Right cardiac atrium (tissue), 5 donors: ENCODE results near the gene IGFL4. TPM values are rescaled to one million over a fixed set of nuclear protein-coding genes. Genes with fewer than 3 reads are reported as not detected.

ENCODE experiments used
- ATAC-seq, 2 donors: fragments of 200-7000 bp; cut with Tn5 transposase; one replicate each; pipeline versions ENCODE4 v1.8.0 to v1.9.1; 2020; ENCODE audit warnings: moderate library complexity in 2 of 2, mild to moderate bottlenecking in 1 of 2
- DNase-seq, 3 donors: peaks; one replicate each; pipeline ENCODE4 v3.0.0-alpha.2; 2020
- H3K27ac ChIP-seq: one replicate; pipeline ENCODE4 v1.5.1; 2013; ENCODE audit warnings: mild to moderate bottlenecking, low read length, control low read depth, moderate library complexity
- H3K27me3 ChIP-seq: one replicate; pipeline ENCODE4 v1.6.1; 2013; ENCODE audit not compliant: control insufficient read depth, insufficient read depth
- H3K4me1 ChIP-seq: one replicate; pipeline ENCODE4 v1.6.1; 2013; ENCODE audit warnings: low read length; ENCODE audit not compliant: control insufficient read depth, insufficient read depth
- H3K4me3 ChIP-seq: one replicate; pipeline ENCODE4 v1.5.1; 2013; ENCODE audit warnings: low read length, control low read depth
- H3K9me3 ChIP-seq: one replicate; pipeline ENCODE4 v1.6.1; 2013; ENCODE audit warnings: low read length; ENCODE audit not compliant: control insufficient read depth
- WGBS: extraction: QIAGEN DNeasy Blood & Tissue Kit; methylation state at CpG from one replicate; pipeline ENCODE4 v1.1.7; 2013; 5-methylcytosine and 5-hydroxymethylcytosine counted together
- intact Hi-C, 4 donors: fragments of 100-400 bp; cut with DNase I; formaldehyde crosslinking; loops; one replicate each; pipeline versions ENCODE4 v1.11.0 to v1.14.0; 2022 to 2023
- polyA plus RNA-seq: library from polyadenylated mRNA; stranded (reverse); fragments of 200-250 nt; gene quantifications from one replicate; pipeline ENCODE4 v1.2.3, GENCODE V29; 2013
- total RNA-seq, 4 donors: library from RNA; stranded (reverse); fragmentation: NEBNext Ultra II Directional; extraction: Animal tissue kit (Norgen Biotek cat#: 25700); gene quantifications; one replicate each; pipeline ENCODE4 v1.2.1, GENCODE V29; 2021
- donor health status: healthy with polysubstance abuse.
- donor health status: DM: no; HTN: yes; CAD: no.
- donor health status: DM: no; HTN: no; CAD: no.
- donor health status: DM: no; HTN: yes; CAD: no; lungs with severe emphysema.
- donor health status: DM: yes; HTN: yes; CAD: no.

Gene IGFL4
- total and polyA plus RNA-seq, 5 donors, result not detected

GRCh38 chr19:46077815-46078167 is 37.0 kb upstream of the IGFL4 start:
- intact Hi-C loops, result loop anchor here in 3 of 4 donors (2.0 to 5.0 kb wide), 3 partner anchors 50 to 185 kb away; no protein-coding TSS in a partner anchor

GRCh38 chr19:46076951-46077814 is 36.4 kb upstream of the IGFL4 start:
- intact Hi-C loops, result loop anchor here in 2 of 4 donors (5.0 kb wide), 2 partner anchors 50 to 185 kb away; no protein-coding TSS in a partner anchor
- Histone ChIP-seq H3K27ac (no peak overlapping the region), H3K4me1 (no peaks in the 10 kb centered on the region), H3K4me3 (no peak overlapping the region), H3K27me3 (peaks cover 4% of the 10 kb centered on the region), H3K9me3 (no peaks in the 10 kb centered on the region)
- DNase-seq (peak in 1 of 3 donors; percentile 22), ATAC-seq (peak; percentile 73 to 86)
- WGBS, result 2% methylated on average over 50 of the region's 50 CpGs

More at GRCh38 chr19:46077815-46078167, 37.0 kb upstream of the IGFL4 start:
- Histone ChIP-seq H3K4me3 (no peak overlapping the region), H3K9me3 (no peaks in the 10 kb centered on the region), H3K27ac (no peak overlapping the region), H3K27me3 (peaks cover under 1% of the 10 kb centered on the region), H3K4me1 (no peaks in the 10 kb centered on the region)
- ATAC-seq (no peak), DNase-seq (no peak)
- 22% methylated on average over 6 of the region's 6 CpGs for WGBS

GRCh38 chr19:46076031-46076880 is 35.5 kb upstream of the IGFL4 start:
- no peaks in the 10 kb centered on the region for H3K9me3 ChIP-seq
- no peak overlapping the region for H3K27ac ChIP-seq
- no peak overlapping the region for H3K4me3 ChIP-seq
- H3K27me3 ChIP-seq, result peaks cover 4% of the 10 kb centered on the region
- ATAC-seq (no peak), DNase-seq (no peak)
- intact Hi-C loops, result loop anchor here in 2 of 4 donors (5.0 kb wide), 2 partner anchors 49 to 186 kb away; no protein-coding TSS in a partner anchor
- 39% methylated on average over 9 of the region's 9 CpGs for WGBS
- no peaks in the 10 kb centered on the region for H3K4me1 ChIP-seq

GRCh38 chr19:46073268-46073922 is 32.6 kb upstream of the IGFL4 start:
- H3K27me3 ChIP-seq, result peaks cover 7% of the 10 kb centered on the region
- WGBS, result 76% methylated on average over 3 of the region's 3 CpGs

GRCh38 chr19:46069806-46070341 is 29.1 kb upstream of the IGFL4 start:
- intact Hi-C loops, result no loop called here
- H3K4me3 ChIP-seq, result no peak overlapping the region
- H3K9me3 ChIP-seq, result no peaks in the 10 kb centered on the region
- no peak overlapping the region for H3K27ac ChIP-seq
- ATAC-seq (no peak), DNase-seq (no peak)
- 31% methylated on average over 6 of the region's 6 CpGs for WGBS
- no peaks in the 10 kb centered on the region for H3K4me1 ChIP-seq
- H3K27me3 ChIP-seq, result peaks cover 7% of the 10 kb centered on the region

More at GRCh38 chr19:46073268-46073922, 32.6 kb upstream of the IGFL4 start:
- no peak overlapping the region for H3K4me3 ChIP-seq
- ATAC-seq (no peak), DNase-seq (no peak)
- intact Hi-C loops, result no loop called here
- H3K27ac ChIP-seq, result no peak overlapping the region
- no peaks in the 10 kb centered on the region for H3K9me3 ChIP-seq
- H3K4me1 ChIP-seq, result no peaks in the 10 kb centered on the region

GRCh38 chr19:46068345-46069258 is 27.8 kb upstream of the IGFL4 start:
- no peak for ATAC-seq
- intact Hi-C loops, result no loop called here
- H3K27ac ChIP-seq, result no peak overlapping the region
- 70% methylated on average over 12 of the region's 12 CpGs for WGBS
- H3K9me3 ChIP-seq, result no peaks in the 10 kb centered on the region
- H3K27me3 ChIP-seq, result peaks cover 7% of the 10 kb centered on the region
- no peaks in the 10 kb centered on the region for H3K4me1 ChIP-seq
- DNase-seq, result no peak
- H3K4me3 ChIP-seq, result no peak overlapping the region

- no peak for ATAC-seq
- Histone ChIP-seq H3K4me3 (no peak overlapping the region), H3K27me3 (peaks cover 6% of the 10 kb centered on the region), H3K27ac (no peak overlapping the region), H3K9me3 (no peaks in the 10 kb centered on the region), H3K4me1 (no peaks in the 10 kb centered on the region)
- DNase-seq, result no peak
- intact Hi-C loops, result no loop called here
- 91% methylated on average over 1 of the region's 1 CpG for WGBS
Observed at GRCh38 chr19:46067691-46068090, 26.9 kb upstream of the IGFL4 start.

GRCh38 chr19:46066471-46066870 is 25.7 kb upstream of the IGFL4 start:
- intact Hi-C loops, result no loop called here
- H3K27me3 ChIP-seq, result peaks cover 3% of the 10 kb centered on the region
- no peak for DNase-seq
- 71% methylated on average over 1 of the region's 1 CpG for WGBS
- H3K4me3 ChIP-seq, result no peak overlapping the region
- no peak for ATAC-seq
- H3K4me1 ChIP-seq, result no peaks in the 10 kb centered on the region
- no peak overlapping the region for H3K27ac ChIP-seq
- H3K9me3 ChIP-seq, result no peaks in the 10 kb centered on the region

GRCh38 chr19:46065486-46066071 is 24.8 kb upstream of the IGFL4 start:
- H3K27ac ChIP-seq, result no peak overlapping the region
- H3K9me3 ChIP-seq, result no peaks in the 10 kb centered on the region
- ATAC-seq (no peak), DNase-seq (no peak)
- intact Hi-C loops, result no loop called here
- H3K4me3 ChIP-seq, result no peak overlapping the region
- H3K4me1 ChIP-seq, result no peaks in the 10 kb centered on the region
- 69% methylated on average over 7 of the region's 7 CpGs for WGBS
- peaks cover 3% of the 10 kb centered on the region for H3K27me3 ChIP-seq
